Lung (tissue), 12 donors: ENCODE data around the gene THOC7. TPM values are rescaled to one million over a fixed set of nuclear protein-coding genes. Genes with fewer than 3 reads are reported as not detected.

ENCODE experiments used
- ATAC-seq: fragments of 200-7000 bp; cut with Tn5 transposase; one replicate; pipeline ENCODE4 v1.9.1; 2020; ENCODE audit warnings: moderate number of reproducible peaks; ENCODE audit not compliant: insufficient read depth, low FRiP score
- DNase-seq, 3 donors: peaks; one replicate each; pipeline ENCODE4 v3.0.0-alpha.2; 2013 to 2017
- H3K27ac ChIP-seq, 2 donors: one replicate each; pipeline ENCODE4 v1.5.1; 2013; ENCODE audit warnings: mild to moderate bottlenecking in 2 of 2, moderate library complexity in 2 of 2, control low read depth in 1 of 2, inconsistent platforms in 1 of 2, low read depth in 1 of 2, low read length in 1 of 2
- H3K27me3 ChIP-seq, 3 donors: one replicate each; pipeline ENCODE4 v1.5.1; 2013; ENCODE audit warnings: low read length in 2 of 3; ENCODE audit not compliant: control insufficient read depth in 3 of 3, insufficient read depth in 3 of 3
- H3K36me3 ChIP-seq, 4 donors: one replicate each; pipeline ENCODE4 v1.5.1; 2013; ENCODE audit warnings: low read length in 4 of 4, mild to moderate bottlenecking in 1 of 4, moderate library complexity in 1 of 4; ENCODE audit not compliant: control insufficient read depth in 4 of 4, insufficient read depth in 4 of 4
- H3K4me1 ChIP-seq, 5 donors: one replicate each; pipeline ENCODE4 v1.5.1; 2013; ENCODE audit warnings: low read length in 5 of 5, mild to moderate bottlenecking in 2 of 5, moderate library complexity in 1 of 5; ENCODE audit not compliant: control insufficient read depth in 5 of 5, insufficient read depth in 5 of 5
- H3K4me3 ChIP-seq: one replicate; pipeline ENCODE4 v1.5.1; 2013; ENCODE audit warnings: mild to moderate bottlenecking, control low read depth, moderate library complexity
- H3K9ac ChIP-seq, 2 donors: one replicate each; pipeline ENCODE4 v1.5.1; 2013; ENCODE audit warnings: low read length in 2 of 2, control low read depth in 1 of 2; ENCODE audit not compliant: insufficient read depth in 1 of 2
- H3K9me3 ChIP-seq, 4 donors: one replicate each; pipeline ENCODE4 v1.5.1; 2013; ENCODE audit warnings: low read length in 3 of 4, mild to moderate bottlenecking in 1 of 4, moderate library complexity in 1 of 4; ENCODE audit not compliant: control insufficient read depth in 4 of 4, insufficient read depth in 3 of 4
- WGBS, 2 donors: extraction: QIAGEN DNeasy Blood & Tissue Kit; methylation state at CpG; one replicate each; pipeline ENCODE4 v1.1.7; 2013; 5-methylcytosine and 5-hydroxymethylcytosine counted together
- polyA plus RNA-seq, 2 donors: library from polyadenylated mRNA; stranded (reverse); fragments of 200-250 nt; gene quantifications; one replicate each; pipeline ENCODE4 v1.2.1, GENCODE V29; 2013
- total RNA-seq, 2 donors: library from RNA; depleted of rRNA in 1 of 2; stranded (reverse); fragments of >200 nt in 1 of 2; gene quantifications; one replicate each; pipeline ENCODE4 v1.2.1, GENCODE V29; 2014 to 2021
- TF ChIP-seq, protein P1 (sequence below): IDR thresholded peaks from 2 replicates; pipeline ENCODE4 v1.5.1; 2012; ENCODE audit warnings: mild to moderate bottlenecking; ENCODE audit errors: control extremely low read depth, extremely low read depth
- donor health status: control.
- donor health status: control.
- donor health status: Bipolar disorder and iron deficiency.
- donor health status: healthy.
- donor health status: DM: yes; HTN: yes; CAD: no.

Gene THOC7
- total and polyA plus RNA-seq, 4 donors: 38.1 to 124 (median 42.5) TPM

DNA sequence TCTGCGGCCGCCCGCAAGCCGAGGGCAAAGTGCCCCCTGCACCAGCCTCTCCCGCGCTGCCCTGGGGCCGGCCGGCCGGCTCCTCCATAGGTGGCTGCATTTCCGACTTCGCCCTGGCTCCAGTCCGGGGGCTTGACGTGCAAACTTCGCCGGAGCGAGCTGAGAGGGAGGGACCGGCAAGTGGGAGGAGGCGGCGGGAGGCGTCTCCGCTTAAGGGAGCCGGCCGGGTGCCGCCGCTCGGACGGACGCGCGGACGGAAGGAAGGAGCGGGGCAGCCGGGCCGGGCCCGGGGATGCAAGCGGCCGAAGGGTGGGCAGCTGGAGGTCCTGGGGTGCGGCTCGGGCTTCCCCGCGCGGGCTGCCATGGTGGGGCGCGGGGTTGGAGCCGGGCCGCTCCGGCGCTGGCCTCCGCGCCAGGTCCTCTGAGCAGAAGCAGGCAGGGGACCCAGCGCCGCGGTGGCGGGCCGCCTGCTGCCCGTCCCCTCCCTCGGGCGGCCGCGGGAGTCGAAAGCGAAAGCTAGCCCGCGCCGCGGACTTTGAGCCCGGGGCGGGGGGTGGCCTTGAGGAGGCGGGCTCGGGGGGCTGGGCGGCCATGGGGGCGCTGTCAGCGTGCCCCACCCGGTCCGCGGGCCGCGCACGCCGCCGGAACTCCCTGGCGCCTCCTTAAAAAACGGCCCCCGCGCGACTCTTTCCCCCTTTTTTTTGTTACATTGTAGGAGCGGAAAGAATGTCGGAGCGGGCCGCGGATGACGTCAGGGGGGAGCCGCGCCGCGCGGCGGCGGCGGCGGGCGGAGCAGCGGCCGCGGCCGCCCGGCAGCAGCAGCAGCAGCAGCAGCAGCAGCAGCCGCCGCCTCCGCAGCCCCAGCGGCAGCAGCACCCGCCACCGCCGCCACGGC is 48.5 kb upstream of the THOC7 start, which contains the start of gene SCAANT1:
Gene SCAANT1, minus strand, starts transcription at position 511 of the 895 bp plus-strand sequence.
- Histone ChIP-seq H3K36me3 (peaks cover 3 to 9% (median 5%) of the 10 kb centered on the region in 4 donors), H3K27me3 (no peaks in the 10 kb centered on the region), H3K4me3 (peak within 1 kb of the TSS; percentile 80), H3K27ac (peak within 1 kb of the TSS; percentile 99), H3K9ac (peak within 1 kb of the TSS; percentile 41 to 85), H3K9me3 (no peaks in the 10 kb centered on the region), H3K4me1 (peaks cover 3 to 49% (median 19%) of the 10 kb centered on the region in 5 donors)
- ATAC-seq (peak; percentile 92), DNase-seq (peak; percentile 92 to 95 (median 94))
- WGBS, 2 donors: 0% methylated on average over 70 to 115 of the region's 115 CpGs
- TF ChIP-seq, protein P1, sequence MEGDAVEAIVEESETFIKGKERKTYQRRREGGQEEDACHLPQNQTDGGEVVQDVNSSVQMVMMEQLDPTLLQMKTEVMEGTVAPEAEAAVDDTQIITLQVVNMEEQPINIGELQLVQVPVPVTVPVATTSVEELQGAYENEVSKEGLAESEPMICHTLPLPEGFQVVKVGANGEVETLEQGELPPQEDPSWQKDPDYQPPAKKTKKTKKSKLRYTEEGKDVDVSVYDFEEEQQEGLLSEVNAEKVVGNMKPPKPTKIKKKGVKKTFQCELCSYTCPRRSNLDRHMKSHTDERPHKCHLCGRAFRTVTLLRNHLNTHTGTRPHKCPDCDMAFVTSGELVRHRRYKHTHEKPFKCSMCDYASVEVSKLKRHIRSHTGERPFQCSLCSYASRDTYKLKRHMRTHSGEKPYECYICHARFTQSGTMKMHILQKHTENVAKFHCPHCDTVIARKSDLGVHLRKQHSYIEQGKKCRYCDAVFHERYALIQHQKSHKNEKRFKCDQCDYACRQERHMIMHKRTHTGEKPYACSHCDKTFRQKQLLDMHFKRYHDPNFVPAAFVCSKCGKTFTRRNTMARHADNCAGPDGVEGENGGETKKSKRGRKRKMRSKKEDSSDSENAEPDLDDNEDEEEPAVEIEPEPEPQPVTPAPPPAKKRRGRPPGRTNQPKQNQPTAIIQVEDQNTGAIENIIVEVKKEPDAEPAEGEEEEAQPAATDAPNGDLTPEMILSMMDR: no peak

DNA sequence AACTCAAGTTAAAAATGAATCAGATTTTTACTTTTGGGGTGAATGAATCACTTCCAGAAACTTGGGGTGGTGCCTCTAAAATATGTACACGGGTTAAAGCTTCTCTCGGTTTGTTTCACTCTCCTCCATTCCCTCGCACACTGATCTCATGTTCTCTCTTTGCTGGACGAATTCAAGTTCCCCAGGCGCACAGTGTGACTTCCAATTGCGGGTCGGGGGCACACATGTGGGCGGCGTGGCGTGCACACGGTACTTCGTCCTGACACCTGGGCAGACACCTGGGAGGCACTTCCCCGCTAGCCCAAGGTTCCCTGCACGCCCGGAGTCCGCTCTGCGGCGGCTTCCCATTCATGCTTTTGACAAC is 47.9 kb upstream of the THOC7 start:
- WGBS, 2 donors: 0% methylated on average over 18 of the region's 18 CpGs

DNA sequence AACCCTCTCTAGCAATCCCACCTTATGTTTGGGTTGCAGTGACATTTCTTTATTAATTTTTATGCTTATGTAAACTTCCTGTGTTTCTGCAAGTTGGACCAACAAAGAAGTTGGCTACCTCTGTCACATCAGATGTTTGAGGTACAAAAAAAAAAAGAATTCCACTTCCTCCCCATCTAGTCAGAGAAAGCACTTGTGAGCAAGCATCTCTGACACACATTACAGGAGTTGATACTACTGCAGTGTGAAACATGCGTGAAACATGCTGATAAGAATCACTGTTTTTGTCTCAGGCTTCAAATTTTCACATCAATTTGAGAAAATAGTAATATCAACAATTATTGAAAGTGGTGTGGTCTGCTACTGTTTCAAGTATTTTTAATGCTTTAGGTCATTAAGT is 47.3 kb upstream of the THOC7 start:
- H3K9ac ChIP-seq: peak overlapping the region; percentile 41 to 85
- 32 to 39% methylated on average over 1 of the region's 1 CpG for WGBS, 2 donors
- DNase-seq: peak in 1 of 3 donors; percentile 33

More for the DNA sequence above, 47.9 kb upstream of the THOC7 start:
- peak overlapping the region; percentile 99 for H3K27ac ChIP-seq
- no peaks in the 10 kb centered on the region for H3K9me3 ChIP-seq
- DNase-seq: no peak
- H3K36me3 ChIP-seq: peaks cover 2 to 5% (median 4%) of the 10 kb centered on the region in 4 donors
- TF ChIP-seq, protein P1: no peak
- H3K4me3 ChIP-seq: peak overlapping the region; percentile 80
- H3K9ac ChIP-seq: peak overlapping the region; percentile 41 to 85
- H3K27me3 ChIP-seq: no peaks in the 10 kb centered on the region
- peaks cover 3 to 49% (median 19%) of the 10 kb centered on the region in 5 donors for H3K4me1 ChIP-seq
- peak; percentile 7 for ATAC-seq

More for the DNA sequence above, 47.3 kb upstream of the THOC7 start:
- Histone ChIP-seq H3K4me3 (no peak overlapping the region), H3K4me1 (peaks cover 3 to 49% (median 19%) of the 10 kb centered on the region in 5 donors), H3K36me3 (peaks cover 2 to 7% (median 3%) of the 10 kb centered on the region in 4 donors), H3K27ac (no peak overlapping the region), H3K9me3 (no peaks in the 10 kb centered on the region), H3K27me3 (no peaks in the 10 kb centered on the region)
- TF ChIP-seq, protein P1: no peak
- ATAC-seq: no peak
